Retina (tissue), 1 donor: ENCODE results near the gene PAXX.

Experiments used
- DNase-seq: peaks from one replicate; pipeline ENCODE4 v3.0.0-alpha.2; 2016

PAXX gene

GRCh38 chr9:137006116-137007003, 14.1 kb downstream of the PAXX start:
- no peak for DNase-seq

- DNase-seq: no peak
Observed at GRCh38 chr9:137007108-137007815, 15.0 kb downstream of the PAXX start.

DNA sequence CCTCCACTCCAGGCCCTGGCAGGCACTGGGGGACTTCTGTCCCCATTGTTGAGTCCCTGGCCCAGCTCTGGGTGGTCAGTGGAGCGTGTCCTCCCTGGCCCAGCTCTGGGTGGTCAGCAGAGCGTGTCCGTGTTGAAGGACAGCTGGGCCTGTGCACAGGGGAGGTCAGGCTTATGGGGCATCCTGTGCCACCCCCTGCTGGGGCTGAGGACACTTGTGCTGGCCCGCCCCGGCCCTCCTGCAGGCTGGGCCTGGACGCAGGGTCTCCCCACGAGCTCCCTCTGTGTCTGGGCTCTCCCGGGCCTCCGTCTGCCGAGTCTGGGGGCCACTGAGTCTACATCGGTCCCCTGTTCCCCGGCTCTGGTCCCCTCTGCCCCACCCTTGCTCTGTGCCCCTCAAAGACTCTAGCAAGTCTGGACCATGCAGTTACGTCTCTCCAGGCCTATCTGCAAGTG, 15.6 kb downstream of the PAXX start:
- DNase-seq: no peak

GRCh38 chr9:137008312-137008711, 16.1 kb downstream of the PAXX start:
- no peak for DNase-seq

GRCh38 chr9:137009217-137009616, 17.0 kb downstream of the PAXX start:
- no peak for DNase-seq

GRCh38 chr9:137009938-137010732, 17.9 kb downstream of the PAXX start:
- no peak for DNase-seq

- DNase-seq: no peak
Observed at GRCh38 chr9:137011156-137011555, 18.9 kb downstream of the PAXX start.

- DNase-seq: no peak
Observed at GRCh38 chr9:137011907-137012675, 19.9 kb downstream of the PAXX start.

GRCh38 chr9:137012694-137013570, 20.7 kb downstream of the PAXX start:
- DNase-seq: no peak

GRCh38 chr9:137013571-137013940, 21.3 kb downstream of the PAXX start:
- no peak for DNase-seq

DNA sequence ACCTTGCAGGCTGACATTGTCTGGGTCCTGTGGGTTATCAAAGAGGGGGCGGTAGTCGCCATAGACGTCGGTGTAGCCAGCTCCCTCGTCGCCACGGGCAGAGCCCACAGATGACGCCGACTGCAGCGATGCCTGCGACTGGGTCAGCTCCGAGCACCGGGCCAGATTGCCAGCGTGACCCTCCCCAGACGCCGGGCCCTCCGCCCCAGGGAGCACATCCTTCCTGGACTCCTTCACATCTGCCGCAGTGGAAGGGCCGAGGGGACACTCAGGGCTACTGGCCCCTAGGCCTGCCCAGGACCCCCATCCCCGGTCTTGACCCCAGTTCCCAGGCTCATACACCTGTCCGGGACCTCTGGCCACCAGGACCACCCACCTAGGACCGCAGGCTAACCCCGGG, 21.9 kb downstream of the PAXX start:
- no peak for DNase-seq

- DNase-seq: no peak
Observed at GRCh38 chr9:137014776-137015539, 22.7 kb downstream of the PAXX start.

DNA sequence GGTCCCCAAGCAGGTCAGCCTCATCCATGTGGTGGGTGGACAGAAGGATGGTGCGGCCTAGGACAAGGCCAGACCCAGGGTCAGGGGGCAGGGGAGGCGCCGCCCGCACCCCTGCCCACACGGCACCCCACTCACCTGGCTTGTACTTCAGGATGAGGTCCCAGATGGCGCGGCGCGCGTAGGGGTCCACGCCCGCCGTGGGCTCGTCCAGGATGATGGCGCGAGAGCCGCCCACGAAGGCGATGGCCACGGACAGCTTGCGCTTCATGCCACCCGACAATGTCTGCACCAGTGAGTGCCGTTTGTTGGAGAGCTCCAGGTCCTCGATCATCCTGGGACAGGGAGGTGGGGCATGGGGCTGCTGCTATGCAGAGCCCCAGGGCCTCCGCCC, 23.3 kb downstream of the PAXX start:
- DNase-seq: no peak

- DNase-seq: no peak
Observed at GRCh38 chr9:137015976-137016375, 23.8 kb downstream of the PAXX start.

DNA sequence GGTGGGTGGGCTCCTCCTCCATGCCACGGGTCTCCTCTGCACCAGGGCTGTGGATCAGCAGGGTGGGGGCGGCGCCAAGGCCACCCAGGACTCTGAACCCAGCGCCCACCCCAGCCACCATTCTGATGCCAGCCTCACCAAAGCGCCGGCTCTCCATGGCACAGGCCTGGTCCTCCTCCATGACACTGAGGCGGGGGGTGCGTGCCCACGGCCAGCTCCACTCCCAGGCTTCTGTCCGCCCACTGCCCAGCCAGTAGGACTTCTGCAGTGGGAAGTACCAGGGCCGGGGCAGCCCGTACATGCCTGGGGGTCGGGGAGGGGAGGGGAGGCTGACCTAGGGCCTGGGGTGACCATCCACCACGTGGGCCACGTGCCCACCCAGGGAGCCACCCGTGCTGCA, 24.2 kb downstream of the PAXX start:
- DNase-seq: no peak

- no peak for DNase-seq
Observed at GRCh38 chr9:137017071-137017470, 24.8 kb downstream of the PAXX start.

- no peak for DNase-seq
Observed at GRCh38 chr9:137017791-137018497, 25.7 kb downstream of the PAXX start.

GRCh38 chr9:137018761-137019559, 26.7 kb downstream of the PAXX start:
- no peak for DNase-seq
